AG09309 (cell line): ENCODE data around the gene ADGRL2.

ENCODE experiments used
- DNase-seq: peaks from one replicate; pipeline ENCODE4 v3.0.0-alpha.2; 2010; ENCODE audit warnings: low read depth
- H3K4me3 ChIP-seq: 2 replicates; pipeline ENCODE4 v1.5.1; 2011; ENCODE audit warnings: mild to moderate bottlenecking, low read depth, low read length, moderate library complexity; ENCODE audit not compliant: control insufficient read depth
- CTCF ChIP-seq: IDR thresholded peaks from 2 replicates; pipeline ENCODE4 v1.5.1; 2011; ENCODE audit warnings: mild to moderate bottlenecking, low read depth, low read length, inconsistent platforms; ENCODE audit not compliant: insufficient read depth, control insufficient read depth; ENCODE audit errors: missing control alignments

Gene ADGRL2

GRCh38 chr1:81799939-81800694 lies 617 bp upstream of the ADGRL2 start:
- no peak for TF ChIP-seq CTCF
- peak overlapping the region; percentile 97 for H3K4me3 ChIP-seq
- no peak for DNase-seq

- DNase-seq: no peak
- peak overlapping the region; percentile 97 for H3K4me3 ChIP-seq
- no peak for TF ChIP-seq CTCF
Measured at GRCh38 chr1:81801651-81802456, 1.1 kb downstream of the ADGRL2 start.

GRCh38 chr1:81802457-81802706 lies 1.6 kb downstream of the ADGRL2 start:
- peak overlapping the region; percentile 97 for H3K4me3 ChIP-seq
- DNase-seq: no peak
- TF ChIP-seq CTCF: no peak

GRCh38 chr1:81802707-81803430 lies 2.1 kb downstream of the ADGRL2 start:
- DNase-seq: no peak
- H3K4me3 ChIP-seq: peak overlapping the region; percentile 97
- peak; percentile 53 for TF ChIP-seq CTCF

- no peak for TF ChIP-seq CTCF
- peak overlapping the region; percentile 97 for H3K4me3 ChIP-seq
- DNase-seq: no peak
Measured at GRCh38 chr1:81803431-81804110, 2.8 kb downstream of the ADGRL2 start.

- H3K4me3 ChIP-seq: no peak overlapping the region
- TF ChIP-seq CTCF: no peak
- DNase-seq: no peak
Measured at GRCh38 chr1:81804312-81804711, 3.6 kb downstream of the ADGRL2 start.
